Activated CD4-positive, alpha-beta T cell treated with anti-CD3 and anti-CD28 coated beads for 24 hours (primary cell): ENCODE data around the gene HUS1.
"Not testable (repeated sequence)": the region's sequence is repeated elsewhere in the genome, so short reads cannot be mapped to it uniquely, and the experiment has no call there.

Experiments
- DNase-seq, 2 donors: peaks; one replicate each; pipeline ENCODE4 v3.0.0-alpha.2; 2020; ENCODE audit warnings: low read depth in 2 of 2

The HUS1 gene

GRCh38 chr7:47979145-47979831, at the start of gene HUS1:
HUS1 (minus strand) TSS chr7:47979615; CDS start chr7:47979519, 96 bp downstream.
- DNase-seq: peak; percentile 87 to 89

GRCh38 chr7:48028938-48029337, 49.5 kb upstream of the HUS1 start, which contains the start of gene SUN3:
SUN3 (minus strand) TSS chr7:48029107; CDS start chr7:48028938, 169 bp downstream.
- DNase-seq: no peak

- no peak for DNase-seq
Measured at GRCh38 chr7:48025624-48026023, 46.2 kb upstream of the HUS1 start.

- DNase-seq: no peak
Measured at GRCh38 chr7:48017674-48018073, 38.3 kb upstream of the HUS1 start.

GRCh38 chr7:48016641-48017040, 37.2 kb upstream of the HUS1 start:
- no peak for DNase-seq

GRCh38 chr7:48011951-48012350, 32.5 kb upstream of the HUS1 start:
- no peak for DNase-seq

- no peak for DNase-seq
Measured at GRCh38 chr7:48011323-48011722, 31.9 kb upstream of the HUS1 start.

GRCh38 chr7:48009954-48010353, 30.5 kb upstream of the HUS1 start:
- no peak for DNase-seq

- DNase-seq: no peak
Measured at GRCh38 chr7:48009257-48009656, 29.8 kb upstream of the HUS1 start.

- DNase-seq: no peak
Measured at GRCh38 chr7:48006866-48007265, 27.5 kb upstream of the HUS1 start.

- DNase-seq: no peak
Measured at GRCh38 chr7:48004638-48005037, 25.2 kb upstream of the HUS1 start.

- DNase-seq: no peak
Measured at GRCh38 chr7:48004032-48004431, 24.6 kb upstream of the HUS1 start.

- not testable (repeated sequence) for DNase-seq
Measured at GRCh38 chr7:48000164-48000563, 20.7 kb upstream of the HUS1 start.

- no peak for DNase-seq
Measured at GRCh38 chr7:47999413-47999812, 20.0 kb upstream of the HUS1 start.

GRCh38 chr7:47992446-47992845, 13.0 kb upstream of the HUS1 start:
- no peak for DNase-seq

GRCh38 chr7:47991741-47992311, 12.4 kb upstream of the HUS1 start:
- peak; percentile 70 to 74 for DNase-seq

GRCh38 chr7:47991270-47991669, 11.9 kb upstream of the HUS1 start:
- no peak for DNase-seq

GRCh38 chr7:47990592-47990991, 11.2 kb upstream of the HUS1 start:
- DNase-seq: no peak

GRCh38 chr7:47989607-47990400, 10.4 kb upstream of the HUS1 start:
- not testable (repeated sequence) for DNase-seq

- no peak for DNase-seq
Measured at GRCh38 chr7:47988496-47989386, 9.3 kb upstream of the HUS1 start.

GRCh38 chr7:47982610-47983009, 3.2 kb upstream of the HUS1 start:
- no peak for DNase-seq

- not testable (repeated sequence) for DNase-seq
Measured at GRCh38 chr7:47980648-47981047, 1.2 kb upstream of the HUS1 start.
